Activated CD8-positive, alpha-beta memory T cell treated with anti-CD3 and anti-CD28 coated beads for 1 hour (primary cell): ENCODE measurements around the gene ATG4A.

Experiments used
- DNase-seq, 2 donors: peaks; one replicate each; pipeline ENCODE4 v3.0.0-alpha.2; 2020; ENCODE audit warnings: low read depth in 1 of 2; ENCODE audit errors: extremely low read depth in 1 of 2

ATG4A gene

GRCh38 chrX:108122748-108123147 lies 31.2 kb downstream of the ATG4A start:
- no peak for DNase-seq

- no peak for DNase-seq
Measured at GRCh38 chrX:108123591-108124366, 32.2 kb downstream of the ATG4A start.

- DNase-seq, result no peak
Measured at GRCh38 chrX:108126661-108127060, 35.1 kb downstream of the ATG4A start.

- DNase-seq, result no peak
Measured at GRCh38 chrX:108127152-108127551, 35.6 kb downstream of the ATG4A start.

- DNase-seq, result no peak
Measured at GRCh38 chrX:108130889-108131288, 39.3 kb downstream of the ATG4A start.

GRCh38 chrX:108131471-108131870 lies 39.9 kb downstream of the ATG4A start:
- no peak for DNase-seq

GRCh38 chrX:108132034-108132433 lies 40.5 kb downstream of the ATG4A start:
- DNase-seq, result no peak

- no peak for DNase-seq
Measured at GRCh38 chrX:108132876-108133275, 41.3 kb downstream of the ATG4A start.

- no peak for DNase-seq
Measured at GRCh38 chrX:108134724-108135123, 43.1 kb downstream of the ATG4A start.

GRCh38 chrX:108138814-108139702 lies 47.5 kb downstream of the ATG4A start:
- DNase-seq, result no peak

- no peak for DNase-seq
Measured at GRCh38 chrX:108148524-108148923, 56.9 kb downstream of the ATG4A start.

GRCh38 chrX:108156082-108156481 lies 64.5 kb downstream of the ATG4A start:
- no peak for DNase-seq

GRCh38 chrX:108156934-108157466 lies 65.4 kb downstream of the ATG4A start:
- DNase-seq, result no peak

GRCh38 chrX:108157628-108158027 lies 66.0 kb downstream of the ATG4A start:
- no peak for DNase-seq

- no peak for DNase-seq
Measured at GRCh38 chrX:108159028-108159670, 67.6 kb downstream of the ATG4A start.

GRCh38 chrX:108160309-108160708 lies 68.7 kb downstream of the ATG4A start:
- DNase-seq, result no peak

GRCh38 chrX:108162265-108162664 lies 70.7 kb downstream of the ATG4A start:
- no peak for DNase-seq

GRCh38 chrX:108163333-108164082 lies 71.9 kb downstream of the ATG4A start:
- DNase-seq, result no peak

GRCh38 chrX:108165383-108166111 lies 74.0 kb downstream of the ATG4A start:
- DNase-seq, result no peak
